Measurements from ENCODE around the gene COMT. TPM values are rescaled to one million over a fixed set of nuclear protein-coding genes. Genes with fewer than 3 reads are reported as not detected.

COMT gene
- total and polyA plus RNA-seq, 9 of the 15 experiments (the other 6 are each of a cell fraction or from before 2014, with no cell fraction given) = 12.5 to 351 (median 155) TPM

DNA sequence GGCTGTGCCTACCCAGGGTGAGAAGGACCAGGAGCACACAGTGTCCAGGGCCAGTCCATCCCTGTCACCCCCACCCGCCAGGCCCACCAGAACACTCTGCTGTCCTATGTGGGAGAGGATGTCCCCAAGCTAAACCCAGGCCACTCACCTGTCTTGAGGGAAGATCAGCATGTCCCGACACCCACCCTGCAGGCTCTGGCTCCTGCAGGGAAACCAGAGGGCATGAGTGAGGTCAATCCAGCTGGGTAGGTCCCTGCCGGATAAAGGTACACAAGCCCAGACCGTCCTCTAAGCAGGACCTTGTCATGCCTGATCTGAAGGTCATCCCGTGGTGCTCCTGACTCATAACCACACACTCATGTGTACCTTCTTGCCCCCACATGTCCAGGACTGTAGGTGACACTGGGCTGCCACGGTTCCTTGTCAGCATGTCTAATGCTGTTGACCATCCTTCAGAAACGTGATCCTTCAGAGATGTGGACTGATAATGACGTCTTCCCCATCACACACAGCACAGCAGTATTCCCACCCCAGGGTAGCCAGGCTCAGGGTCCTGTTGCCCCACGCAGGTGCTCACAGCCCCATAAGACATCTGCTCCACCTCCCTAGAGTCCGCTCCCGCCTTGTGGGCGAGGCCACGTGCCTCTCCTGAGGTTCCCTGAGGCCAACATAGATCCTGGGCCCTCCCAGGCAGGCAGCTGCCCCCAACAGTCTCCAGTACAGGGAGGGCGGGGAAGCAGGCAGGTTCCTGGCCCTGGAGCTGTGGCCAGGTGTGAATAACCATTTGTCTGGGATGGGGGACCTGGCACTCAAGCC, 68.9 kb downstream of the COMT start (continued):
- TF ChIP-seq MYC (IDR thresholded peaks at IDR 0.05; ENCODE audit: low read depth, low read length) (peak; percentile 76; the same call in 1 of the 2 replicates), MYC (CRISPR knock-in tag; IDR thresholded peaks at IDR 0.05; ENCODE audit: borderline replicate concordance, low read depth) (no peak; the same call in none of the 2 replicates), MAX (CRISPR knock-in tag; IDR thresholded peaks at IDR 0.05) (no peak), ZNF561 (CRISPR knock-in tag; conservative IDR thresholded peaks at IDR 0.05) (0 out of 2 replicates have a peak, but pooled peaks have one; percentile 8), RAD21 (CRISPR knock-in tag; conservative IDR thresholded peaks at IDR 0.05 in 1 of 2, IDR thresholded peaks at IDR 0.05 in 1 of 2) (no peak), GTF2F1 (IDR thresholded peaks at IDR 0.05; ENCODE audit: low read depth, low read length) (peak; percentile 46; the same call in 1 of the 2 replicates), RBFOX2 (IDR thresholded peaks at IDR 0.05; ENCODE audit: low read depth, low read length) (peak; percentile 38), NR2C2 (CRISPR knock-in tag; IDR thresholded peaks at IDR 0.05) (no peak), NR2C2 (tag; IDR thresholded peaks at IDR 0.05) (no peak), ZFPM2 (CRISPR knock-in tag; IDR thresholded peaks at IDR 0.05) (0 out of 2 replicates have a peak, but pooled peaks have one; percentile 37), HMGN3 (IDR thresholded peaks at IDR 0.05; ENCODE audit: borderline replicate concordance, extremely low read depth, insufficient read length, low read depth, low read length) (no peak), MAFK (IDR thresholded peaks at IDR 0.05; ENCODE audit: low read length) (0 out of 2 replicates have a peak, but pooled peaks have one; percentile 29), TBP (optimal IDR thresholded peaks at IDR 0.05; ENCODE audit: low read depth, low read length) (peak; percentile 16), BHLHE40 (IDR thresholded peaks at IDR 0.05; ENCODE audit: low read length) (peak; percentile 94), SOX6 (IDR thresholded peaks at IDR 0.05) (no peak), ZNF282 (CRISPR knock-in tag; IDR thresholded peaks at IDR 0.05) (no peak), HOMEZ (CRISPR knock-in tag; IDR thresholded peaks at IDR 0.05) (0 out of 2 replicates have a peak, but pooled peaks have one; percentile 25), ZBTB5 (IDR thresholded peaks at IDR 0.05) (no peak), ZNF324 (CRISPR knock-in tag; IDR thresholded peaks at IDR 0.05) (0 out of 2 replicates have a peak, but pooled peaks have one; percentile 5)
- TF ChIP-seq, protein P1, sequence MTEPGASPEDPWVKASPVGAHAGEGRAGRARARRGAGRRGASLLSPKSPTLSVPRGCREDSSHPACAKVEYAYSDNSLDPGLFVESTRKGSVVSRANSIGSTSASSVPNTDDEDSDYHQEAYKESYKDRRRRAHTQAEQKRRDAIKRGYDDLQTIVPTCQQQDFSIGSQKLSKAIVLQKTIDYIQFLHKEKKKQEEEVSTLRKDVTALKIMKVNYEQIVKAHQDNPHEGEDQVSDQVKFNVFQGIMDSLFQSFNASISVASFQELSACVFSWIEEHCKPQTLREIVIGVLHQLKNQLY (CRISPR knock-in tag; conservative IDR thresholded peaks at IDR 0.05) = 0 out of 4 replicates have a peak, but pooled peaks of 1 of the 2 experiments have one; percentile 33
- TF ChIP-seq, protein P2, sequence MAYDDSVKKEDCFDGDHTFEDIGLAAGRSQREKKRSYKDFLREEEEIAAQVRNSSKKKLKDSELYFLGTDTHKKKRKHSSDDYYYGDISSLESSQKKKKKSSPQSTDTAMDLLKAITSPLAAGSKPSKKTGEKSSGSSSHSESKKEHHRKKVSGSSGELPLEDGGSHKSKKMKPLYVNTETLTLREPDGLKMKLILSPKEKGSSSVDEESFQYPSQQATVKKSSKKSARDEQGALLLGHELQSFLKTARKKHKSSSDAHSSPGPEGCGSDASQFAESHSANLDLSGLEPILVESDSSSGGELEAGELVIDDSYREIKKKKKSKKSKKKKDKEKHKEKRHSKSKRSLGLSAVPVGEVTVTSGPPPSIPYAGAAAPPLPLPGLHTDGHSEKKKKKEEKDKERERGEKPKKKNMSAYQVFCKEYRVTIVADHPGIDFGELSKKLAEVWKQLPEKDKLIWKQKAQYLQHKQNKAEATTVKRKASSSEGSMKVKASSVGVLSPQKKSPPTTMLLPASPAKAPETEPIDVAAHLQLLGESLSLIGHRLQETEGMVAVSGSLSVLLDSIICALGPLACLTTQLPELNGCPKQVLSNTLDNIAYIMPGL (CRISPR knock-in tag; IDR thresholded peaks at IDR 0.05) = peak; percentile 26; the same call in 1 of the 2 replicates
